Spleen (tissue), 11 donors: ENCODE measurements around the gene FGFBP1. TPM values are rescaled to one million over a fixed set of nuclear protein-coding genes. Genes with fewer than 3 reads are reported as not detected.

Experiments used
- DNase-seq: peaks from one replicate; pipeline ENCODE4 v3.0.0-alpha.2; 2020
- H3K27ac ChIP-seq, 8 donors: fragments of 200-600 bp; sonication (generic) in 7 of 8; 1 replicate in 4 of 8; 2 replicates in 4 of 8; pipeline versions ENCODE4 v1.5.0 to v1.8.0; 2016 to 2021; ENCODE audit warnings: inconsistent platforms in 4 of 8, mild to moderate bottlenecking in 4 of 8, moderate library complexity in 1 of 8
- H3K27me3 ChIP-seq, 7 donors: fragments of 200-600 bp; sonication (generic) in 6 of 7; replicated peaks in 1 of 7; 1 replicate in 4 of 7; 2 replicates in 3 of 7; pipeline versions ENCODE4 v1.5.0 to v1.8.0; 2016 to 2021; ENCODE audit warnings: inconsistent platforms in 3 of 7, mild to moderate bottlenecking in 1 of 7
- H3K36me3 ChIP-seq, 6 donors: fragments of 200-600 bp; sonication (generic) in 5 of 6; 1 replicate in 4 of 6; 2 replicates in 2 of 6; pipeline versions ENCODE4 v1.5.0 to v1.8.0; 2016 to 2021; ENCODE audit warnings: inconsistent platforms in 2 of 6
- H3K4me1 ChIP-seq, 6 donors: fragments of 200-600 bp; sonication (generic) in 5 of 6; 1 replicate in 3 of 6; 2 replicates in 3 of 6; pipeline versions ENCODE4 v1.5.0 to v1.8.0; 2016 to 2021; ENCODE audit warnings: inconsistent platforms in 3 of 6
- H3K4me3 ChIP-seq, 8 donors: fragments of 200-600 bp; sonication (generic) in 7 of 8; 1 replicate in 4 of 8; 2 replicates in 4 of 8; pipeline versions ENCODE4 v1.5.0 to v1.8.0; 2016 to 2021; ENCODE audit warnings: inconsistent platforms in 4 of 8, mild to moderate bottlenecking in 4 of 8, moderate library complexity in 2 of 8
- H3K9me3 ChIP-seq, 8 donors: fragments of 200-600 bp; sonication (generic) in 7 of 8; 1 replicate in 4 of 8; 2 replicates in 4 of 8; pipeline versions ENCODE4 v1.5.0 to v1.8.0; 2016 to 2021; ENCODE audit warnings: inconsistent platforms in 4 of 8
- CTCF ChIP-seq, 11 experiments: fragments of 200-600 bp in 7 of 11; fragments of 450-650 bp in 4 of 11; sonication (generic) in 4 of 11; IDR thresholded peaks in 8 of 11; conservative IDR thresholded peaks in 3 of 11; 1 replicate in 7 of 11; 2 replicates in 4 of 11; pipeline versions ENCODE4 v1.4.0 to v1.8.0; 2016 to 2021; ENCODE audit warnings: antibody characterized with exemption in 11 of 11, inconsistent platforms in 4 of 11, mild to moderate bottlenecking in 1 of 11
- POLR2A ChIP-seq, 3 donors: fragments of 450-650 bp; IDR thresholded peaks; one replicate each; pipeline ENCODE4 v1.5.1; 2017; ENCODE audit warnings: antibody characterized with exemption in 3 of 3, mild to moderate bottlenecking in 1 of 3
- POLR2AphosphoS5 ChIP-seq, 3 donors: sonication (generic); formaldehyde crosslinking; IDR thresholded peaks; one replicate each; pipeline ENCODE4 v1.5.1; 2017; ENCODE audit warnings: antibody characterized with exemption in 3 of 3
- WGBS, 5 donors: extraction: QIAGEN DNeasy Blood & Tissue Kit in 3 of 5; methylation state at CpG; one replicate each; pipeline versions ENCODE4 v1.1.5 to v1.1.7; 2013 to 2018; 5-methylcytosine and 5-hydroxymethylcytosine counted together
- intact Hi-C: fragments of 100-400 bp; cut with DNase I; formaldehyde crosslinking; loops from one replicate; pipeline ENCODE4 v1.15.0; 2023; ENCODE audit warnings: low total_unique reads
- polyA plus RNA-seq, 3 donors: library from polyadenylated mRNA; stranded (reverse); fragments of 200-250 nt; gene quantifications; one replicate each; pipeline ENCODE4 v1.2.1, GENCODE V29; 2013
- total RNA-seq, 7 donors: library from RNA; depleted of rRNA in 3 of 7; stranded (reverse); fragments of >200 nt in 3 of 7; fragmentation: NEBNext Ultra II Directional in 4 of 7; extraction: Animal tissue kit (Norgen Biotek cat#: 25700) in 4 of 7; gene quantifications; one replicate each; pipeline versions ENCODE4 v1.1.0 to v1.2.1, GENCODE V29; 2016 to 2021
- donor health status: healthy with polysubstance abuse.
- donor health status: DM: no; HTN: no; CAD: no; lungs with moderate emphysema.
- donor health status: DM: no; HTN: no; CAD: no.
- donor health status: Bipolar disorder and iron deficiency.
- donor health status: healthy.
- donor health status: DM: no; HTN: no; CAD: no.
- donor health status: DM: yes; HTN: yes; CAD: no.

FGFBP1 gene
- total and polyA plus RNA-seq, 10 donors = 0.08 to 0.10 TPM; not detected in 8

GRCh38 chr4:15948826-15949225, 10.3 kb upstream of the FGFBP1 start:
- Histone ChIP-seq H3K27me3 (no peaks in the 10 kb centered on the region), H3K4me3 (no peak overlapping the region), H3K9me3 (peaks cover 0 to 3% (median 0%) of the 10 kb centered on the region in 8 donors), H3K27ac (no peak overlapping the region), H3K36me3 (no peaks in the 10 kb centered on the region), H3K4me1 (no peaks in the 10 kb centered on the region)
- 79 to 94% (median 92%) methylated on average over 9 of the region's 9 CpGs for WGBS, 5 donors
- no peak for DNase-seq
- intact Hi-C loops = no loop called here
- no peak for TF ChIP-seq POLR2A (IDR thresholded peaks at IDR 0.05)
- no peak for TF ChIP-seq CTCF (IDR thresholded peaks at IDR 0.05 in 8 of 11, conservative IDR thresholded peaks at IDR 0.05 in 3 of 11)

GRCh38 chr4:15947684-15948083, 9.1 kb upstream of the FGFBP1 start:
- Histone ChIP-seq H3K27ac (no peak overlapping the region), H3K36me3 (no peaks in the 10 kb centered on the region), H3K9me3 (no peaks in the 10 kb centered on the region), H3K4me3 (no peak overlapping the region), H3K27me3 (no peaks in the 10 kb centered on the region), H3K4me1 (no peaks in the 10 kb centered on the region)
- no peak for TF ChIP-seq CTCF (IDR thresholded peaks at IDR 0.05 in 8 of 11, conservative IDR thresholded peaks at IDR 0.05 in 3 of 11)
- no peak for TF ChIP-seq POLR2A (IDR thresholded peaks at IDR 0.05)
- no peak for TF ChIP-seq POLR2AphosphoS5 (IDR thresholded peaks at IDR 0.05)
- intact Hi-C loops = no loop called here
- 82 to 92% (median 91%) methylated on average over 8 of the region's 8 CpGs for WGBS, 5 donors
- DNase-seq = no peak

- intact Hi-C loops = no loop called here
- H3K27me3 ChIP-seq = no peaks in the 10 kb centered on the region
- DNase-seq = no peak
- no peaks in the 10 kb centered on the region for H3K9me3 ChIP-seq
- no peaks in the 10 kb centered on the region for H3K4me1 ChIP-seq
- 38 to 64% (median 42%) methylated on average over 1 of the region's 1 CpG for WGBS, 5 donors
- no peaks in the 10 kb centered on the region for H3K36me3 ChIP-seq
- TF ChIP-seq CTCF (IDR thresholded peaks at IDR 0.05 in 8 of 11, conservative IDR thresholded peaks at IDR 0.05 in 3 of 11) = no peak
- TF ChIP-seq POLR2AphosphoS5 (IDR thresholded peaks at IDR 0.05) = no peak
- no peak for TF ChIP-seq POLR2A (IDR thresholded peaks at IDR 0.05)
- no peak overlapping the region for H3K4me3 ChIP-seq
- H3K27ac ChIP-seq = no peak overlapping the region
Observed at GRCh38 chr4:15945516-15945915, 7.0 kb upstream of the FGFBP1 start.

- no peak overlapping the region for H3K27ac ChIP-seq
- DNase-seq = no peak
- H3K9me3 ChIP-seq = no peaks in the 10 kb centered on the region
- H3K27me3 ChIP-seq = no peaks in the 10 kb centered on the region
- intact Hi-C loops = no loop called here
- no peaks in the 10 kb centered on the region for H3K36me3 ChIP-seq
- WGBS, 5 donors = 65 to 88% (median 70%) methylated on average over 2 of the region's 2 CpGs
- TF ChIP-seq POLR2A (IDR thresholded peaks at IDR 0.05) = no peak
- no peak for TF ChIP-seq CTCF (IDR thresholded peaks at IDR 0.05 in 8 of 11, conservative IDR thresholded peaks at IDR 0.05 in 3 of 11)
- H3K4me1 ChIP-seq = no peaks in the 10 kb centered on the region
- no peak overlapping the region for H3K4me3 ChIP-seq
Observed at GRCh38 chr4:15944895-15945294, 6.4 kb upstream of the FGFBP1 start.
